Kidney (tissue), 14 donors: ENCODE data around the gene PCYT1A. TPM values are rescaled to one million over a fixed set of nuclear protein-coding genes. Genes with fewer than 3 reads are reported as not detected.

Experiments used
- DNase-seq, 5 donors: peaks; one replicate each; pipeline ENCODE4 v3.0.0-alpha.2; 2013 to 2020
- FAIRE-seq: peaks from 2 replicates; lab custom pipeline; 2012; peaks lifted over from hg19 to GRCh38; lab: Jason Lieb, UNC
- H3K27ac ChIP-seq, 2 donors: one replicate each; pipeline ENCODE4 v1.7.0; 2013; ENCODE audit warnings: low read depth in 2 of 2, low read length in 2 of 2, inconsistent platforms in 1 of 2
- H3K27me3 ChIP-seq: one replicate; pipeline ENCODE4 v1.7.1; 2013; ENCODE audit warnings: low read length, inconsistent platforms; ENCODE audit not compliant: control insufficient read depth, insufficient read depth
- H3K36me3 ChIP-seq, 3 donors: one replicate each; pipeline versions ENCODE4 v1.7.0 to v1.7.1; 2013; ENCODE audit warnings: low read length in 3 of 3, control low read depth in 1 of 3, inconsistent platforms in 1 of 3; ENCODE audit not compliant: insufficient read depth in 3 of 3, control insufficient read depth in 2 of 3
- H3K4me1 ChIP-seq, 3 donors: one replicate each; pipeline versions ENCODE4 v1.7.0 to v1.7.1; 2013; ENCODE audit warnings: low read length in 3 of 3, inconsistent platforms in 1 of 3, low read depth in 1 of 3; ENCODE audit not compliant: control insufficient read depth in 2 of 3, insufficient read depth in 2 of 3
- H3K4me3 ChIP-seq, 3 donors: one replicate each; pipeline versions ENCODE4 v1.7.0 to v1.8.1; 2013; ENCODE audit warnings: low read length in 3 of 3, control low read depth in 1 of 3, inconsistent platforms in 1 of 3
- H3K9ac ChIP-seq, 3 donors: one replicate each; pipeline versions ENCODE4 v1.7.0 to v1.7.1; 2013; ENCODE audit warnings: low read length in 3 of 3, control low read depth in 1 of 3, inconsistent platforms in 1 of 3
- H3K9me3 ChIP-seq, 3 donors: one replicate each; pipeline versions ENCODE4 v1.7.0 to v1.7.1; 2013; ENCODE audit warnings: low read length in 3 of 3, control low read depth in 1 of 3, inconsistent platforms in 1 of 3; ENCODE audit not compliant: control insufficient read depth in 2 of 3, insufficient read depth in 1 of 3
- CTCF ChIP-seq: IDR thresholded peaks from 3 replicates; pipeline ENCODE4 v1.5.1; 2012; ENCODE audit warnings: mild to moderate bottlenecking, moderate library complexity, borderline replicate concordance; ENCODE audit not compliant: insufficient read depth; ENCODE audit errors: extremely low read depth
- intact Hi-C: fragments of 100-400 bp; cut with DNase I; formaldehyde crosslinking; loops from one replicate; pipeline ENCODE4 v1.11.1; 2022
- polyA plus RNA-seq: library from polyadenylated mRNA; stranded (reverse); fragments of 350-450 nt; fragmentation: Illumina TruSeq; extraction: RNeasy Lipid Tissue Mini Kit (QIAGEN cat#74804); gene quantifications from one replicate; pipeline ENCODE4 v1.2.3, GENCODE V29; 2014; ENCODE audit warnings: low read depth, low replicate concordance; ENCODE audit not compliant: insufficient read depth
- total RNA-seq: library from RNA; stranded (reverse); fragmentation: NEBNext Ultra II Directional; extraction: Animal tissue kit (Norgen Biotek cat#: 25700); gene quantifications from one replicate; pipeline ENCODE4 v1.2.1, GENCODE V29; 2021
- donor health status: control.
- donor health status: control.
- donor health status: control.
- donor health status: control.
- donor health status: control.
- donor health status: DM: yes; HTN: yes; CAD: no.
- donor health status: Normal renal cell carcinoma (clear cell type).

Gene PCYT1A
- total and polyA plus RNA-seq, 2 donors from 2014 or later = 19.6 to 57.6 TPM

GRCh38 chr3:196192524-196193051 lies 94.9 kb downstream of the PCYT1A start:
- no peaks in the 10 kb centered on the region for H3K36me3 ChIP-seq
- FAIRE-seq (no peak), DNase-seq (peak in 2 of 5 donors; percentile 40 to 47)
- H3K27ac ChIP-seq = peak overlapping the region in 1 of 2 donors; percentile 36
- no peak overlapping the region for H3K9ac ChIP-seq
- intact Hi-C loops = no loop called here
- H3K4me3 ChIP-seq = no peak overlapping the region
- H3K4me1 ChIP-seq = peaks cover 0 to 6% (median 0%) of the 10 kb centered on the region in 3 donors
- H3K9me3 ChIP-seq = no peaks in the 10 kb centered on the region
- TF ChIP-seq CTCF = no peak
- H3K27me3 ChIP-seq = no peaks in the 10 kb centered on the region

GRCh38 chr3:196192036-196192523 lies 95.4 kb downstream of the PCYT1A start:
- H3K36me3 ChIP-seq = no peaks in the 10 kb centered on the region
- no peaks in the 10 kb centered on the region for H3K9me3 ChIP-seq
- H3K4me3 ChIP-seq = no peak overlapping the region
- no peak for FAIRE-seq
- no peak for TF ChIP-seq CTCF
- intact Hi-C loops = no loop called here
- peaks cover 0 to 6% (median 0%) of the 10 kb centered on the region in 3 donors for H3K4me1 ChIP-seq
- H3K27ac ChIP-seq = peak overlapping the region in 1 of 2 donors; percentile 36
- no peak overlapping the region for H3K9ac ChIP-seq
- no peaks in the 10 kb centered on the region for H3K27me3 ChIP-seq
- no peak for DNase-seq

GRCh38 chr3:196189566-196190347 lies 97.8 kb downstream of the PCYT1A start:
- FAIRE-seq = no peak

More at GRCh38 chr3:196189566-196190347, 97.8 kb downstream of the PCYT1A start:
- Histone ChIP-seq H3K36me3 (no peaks in the 10 kb centered on the region), H3K27me3 (no peaks in the 10 kb centered on the region), H3K9ac (no peak overlapping the region), H3K4me1 (peaks cover 0 to 6% (median 0%) of the 10 kb centered on the region in 3 donors), H3K4me3 (no peak overlapping the region), H3K27ac (no peak overlapping the region), H3K9me3 (no peaks in the 10 kb centered on the region)
- no peak for TF ChIP-seq CTCF
- intact Hi-C loops = no loop called here
- no peak for DNase-seq
